HG03039 (cell line): ENCODE results near the gene MICAL3.
"Not testable (repeated sequence)": the region's sequence is repeated elsewhere in the genome, so short reads cannot be mapped to it uniquely, and the experiment has no call there.

Source experiments
- ATAC-seq: cut with Tn5 transposase; IDR thresholded peaks from one replicate; pipeline ENCODE4 v1.9.1; 2021; ENCODE audit warnings: mild to moderate bottlenecking, moderate library complexity; ENCODE audit not compliant: unreplicated experiment

Gene MICAL3

GRCh38 chr22:17893900-17894535, 130.3 kb downstream of the MICAL3 start:
- no peak for ATAC-seq

GRCh38 chr22:17892376-17892775, 132.0 kb downstream of the MICAL3 start:
- no peak for ATAC-seq

- no peak for ATAC-seq
These were observed 132.7 kb downstream of the MICAL3 start for GRCh38 chr22:17891481-17892167.

GRCh38 chr22:17890892-17891291, 133.5 kb downstream of the MICAL3 start:
- ATAC-seq = no peak

GRCh38 chr22:17890245-17890671, 134.1 kb downstream of the MICAL3 start:
- ATAC-seq = no peak

- no peak for ATAC-seq
These were observed 135.5 kb downstream of the MICAL3 start for GRCh38 chr22:17888855-17889254.

GRCh38 chr22:17888439-17888838, 135.9 kb downstream of the MICAL3 start:
- ATAC-seq = no peak

- ATAC-seq = no peak
These were observed 139.5 kb downstream of the MICAL3 start for GRCh38 chr22:17884893-17885292.

- no peak for ATAC-seq
These were observed 140.3 kb downstream of the MICAL3 start for GRCh38 chr22:17884084-17884483.

- no peak for ATAC-seq
These were observed 141.0 kb downstream of the MICAL3 start for GRCh38 chr22:17883356-17883755.

- no peak for ATAC-seq
These were observed 141.6 kb downstream of the MICAL3 start for GRCh38 chr22:17882727-17883126.

- ATAC-seq = no peak
These were observed 142.2 kb downstream of the MICAL3 start for GRCh38 chr22:17882162-17882561.

- ATAC-seq = no peak
These were observed 143.0 kb downstream of the MICAL3 start for GRCh38 chr22:17881366-17881765.

GRCh38 chr22:17880468-17880867, 143.9 kb downstream of the MICAL3 start:
- no peak for ATAC-seq

GRCh38 chr22:17880020-17880419, 144.3 kb downstream of the MICAL3 start:
- ATAC-seq = no peak

GRCh38 chr22:17878941-17879340, 145.4 kb downstream of the MICAL3 start:
- no peak for ATAC-seq

GRCh38 chr22:17878186-17878694, 146.1 kb downstream of the MICAL3 start:
- ATAC-seq = no peak

- ATAC-seq = not testable (repeated sequence)
These were observed 147.2 kb downstream of the MICAL3 start for GRCh38 chr22:17876878-17877855.

- no peak for ATAC-seq
These were observed 148.0 kb downstream of the MICAL3 start for GRCh38 chr22:17876306-17876831.

GRCh38 chr22:17875631-17876030, 148.7 kb downstream of the MICAL3 start:
- no peak for ATAC-seq

GRCh38 chr22:17875156-17875555, 149.2 kb downstream of the MICAL3 start:
- no peak for ATAC-seq
